ENCODE measurements around the gene ROBO4. TPM values are rescaled to one million over a fixed set of nuclear protein-coding genes. Genes with fewer than 3 reads are reported as not detected.

Gene ROBO4
- total and polyA plus RNA-seq, 2 experiments from 2014 or later, result not detected

DNA sequence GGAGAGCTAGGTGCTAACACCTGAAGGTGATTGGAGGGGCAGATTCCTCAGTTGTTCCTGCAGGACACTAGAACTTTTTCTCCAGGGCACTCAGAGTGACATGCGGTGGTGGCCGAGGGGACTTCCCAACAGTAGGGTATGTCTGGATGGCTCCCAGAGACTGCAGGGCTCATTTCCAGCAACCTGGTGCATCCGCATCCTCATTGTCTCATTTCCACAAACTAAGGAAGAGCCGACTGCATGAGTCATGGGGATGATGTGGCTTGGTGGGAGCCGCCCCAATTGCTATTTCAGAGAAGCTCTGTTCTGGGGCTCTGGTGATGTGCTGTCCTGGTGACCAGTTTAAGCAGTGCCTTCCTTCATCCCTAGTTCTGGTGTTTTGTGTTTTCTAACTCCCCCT, 2.8 kb upstream of the ROBO4 start:
- TF ChIP-seq EZH2phosphoT487 (IDR thresholded peaks at IDR 0.05; ENCODE audit: unreplicated experiment), result no peak
- no peak for TF ChIP-seq EZH2 (IDR thresholded peaks at IDR 0.05; ENCODE audit: low read depth, unreplicated experiment)
- TF ChIP-seq STAT1 (IDR thresholded peaks at IDR 0.05; ENCODE audit: unreplicated experiment), result no peak
- TF ChIP-seq NANOG (IDR thresholded peaks at IDR 0.05; ENCODE audit: borderline replicate concordance), result no peak
- TF ChIP-seq, protein P1, sequence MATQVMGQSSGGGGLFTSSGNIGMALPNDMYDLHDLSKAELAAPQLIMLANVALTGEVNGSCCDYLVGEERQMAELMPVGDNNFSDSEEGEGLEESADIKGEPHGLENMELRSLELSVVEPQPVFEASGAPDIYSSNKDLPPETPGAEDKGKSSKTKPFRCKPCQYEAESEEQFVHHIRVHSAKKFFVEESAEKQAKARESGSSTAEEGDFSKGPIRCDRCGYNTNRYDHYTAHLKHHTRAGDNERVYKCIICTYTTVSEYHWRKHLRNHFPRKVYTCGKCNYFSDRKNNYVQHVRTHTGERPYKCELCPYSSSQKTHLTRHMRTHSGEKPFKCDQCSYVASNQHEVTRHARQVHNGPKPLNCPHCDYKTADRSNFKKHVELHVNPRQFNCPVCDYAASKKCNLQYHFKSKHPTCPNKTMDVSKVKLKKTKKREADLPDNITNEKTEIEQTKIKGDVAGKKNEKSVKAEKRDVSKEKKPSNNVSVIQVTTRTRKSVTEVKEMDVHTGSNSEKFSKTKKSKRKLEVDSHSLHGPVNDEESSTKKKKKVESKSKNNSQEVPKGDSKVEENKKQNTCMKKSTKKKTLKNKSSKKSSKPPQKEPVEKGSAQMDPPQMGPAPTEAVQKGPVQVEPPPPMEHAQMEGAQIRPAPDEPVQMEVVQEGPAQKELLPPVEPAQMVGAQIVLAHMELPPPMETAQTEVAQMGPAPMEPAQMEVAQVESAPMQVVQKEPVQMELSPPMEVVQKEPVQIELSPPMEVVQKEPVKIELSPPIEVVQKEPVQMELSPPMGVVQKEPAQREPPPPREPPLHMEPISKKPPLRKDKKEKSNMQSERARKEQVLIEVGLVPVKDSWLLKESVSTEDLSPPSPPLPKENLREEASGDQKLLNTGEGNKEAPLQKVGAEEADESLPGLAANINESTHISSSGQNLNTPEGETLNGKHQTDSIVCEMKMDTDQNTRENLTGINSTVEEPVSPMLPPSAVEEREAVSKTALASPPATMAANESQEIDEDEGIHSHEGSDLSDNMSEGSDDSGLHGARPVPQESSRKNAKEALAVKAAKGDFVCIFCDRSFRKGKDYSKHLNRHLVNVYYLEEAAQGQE (IDR thresholded peaks at IDR 0.05; ENCODE audit: unreplicated experiment), result no peak
- TF ChIP-seq POLR2AphosphoS5 (IDR thresholded peaks at IDR 0.05; ENCODE audit: low read depth), result no peak
- TF ChIP-seq, protein P2, sequence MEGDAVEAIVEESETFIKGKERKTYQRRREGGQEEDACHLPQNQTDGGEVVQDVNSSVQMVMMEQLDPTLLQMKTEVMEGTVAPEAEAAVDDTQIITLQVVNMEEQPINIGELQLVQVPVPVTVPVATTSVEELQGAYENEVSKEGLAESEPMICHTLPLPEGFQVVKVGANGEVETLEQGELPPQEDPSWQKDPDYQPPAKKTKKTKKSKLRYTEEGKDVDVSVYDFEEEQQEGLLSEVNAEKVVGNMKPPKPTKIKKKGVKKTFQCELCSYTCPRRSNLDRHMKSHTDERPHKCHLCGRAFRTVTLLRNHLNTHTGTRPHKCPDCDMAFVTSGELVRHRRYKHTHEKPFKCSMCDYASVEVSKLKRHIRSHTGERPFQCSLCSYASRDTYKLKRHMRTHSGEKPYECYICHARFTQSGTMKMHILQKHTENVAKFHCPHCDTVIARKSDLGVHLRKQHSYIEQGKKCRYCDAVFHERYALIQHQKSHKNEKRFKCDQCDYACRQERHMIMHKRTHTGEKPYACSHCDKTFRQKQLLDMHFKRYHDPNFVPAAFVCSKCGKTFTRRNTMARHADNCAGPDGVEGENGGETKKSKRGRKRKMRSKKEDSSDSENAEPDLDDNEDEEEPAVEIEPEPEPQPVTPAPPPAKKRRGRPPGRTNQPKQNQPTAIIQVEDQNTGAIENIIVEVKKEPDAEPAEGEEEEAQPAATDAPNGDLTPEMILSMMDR (conservative IDR thresholded peaks at IDR 0.05; ENCODE audit: low read depth in 2 of 2), result no peak
- TF ChIP-seq, protein P3, sequence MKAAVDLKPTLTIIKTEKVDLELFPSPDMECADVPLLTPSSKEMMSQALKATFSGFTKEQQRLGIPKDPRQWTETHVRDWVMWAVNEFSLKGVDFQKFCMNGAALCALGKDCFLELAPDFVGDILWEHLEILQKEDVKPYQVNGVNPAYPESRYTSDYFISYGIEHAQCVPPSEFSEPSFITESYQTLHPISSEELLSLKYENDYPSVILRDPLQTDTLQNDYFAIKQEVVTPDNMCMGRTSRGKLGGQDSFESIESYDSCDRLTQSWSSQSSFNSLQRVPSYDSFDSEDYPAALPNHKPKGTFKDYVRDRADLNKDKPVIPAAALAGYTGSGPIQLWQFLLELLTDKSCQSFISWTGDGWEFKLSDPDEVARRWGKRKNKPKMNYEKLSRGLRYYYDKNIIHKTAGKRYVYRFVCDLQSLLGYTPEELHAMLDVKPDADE (IDR thresholded peaks at IDR 0.05), result no peak
- TF ChIP-seq JUNB (IDR thresholded peaks at IDR 0.05; ENCODE audit: unreplicated experiment), result no peak
- no peak for TF ChIP-seq ZNF331 (CRISPR knock-in tag; IDR thresholded peaks at IDR 0.05; ENCODE audit: low read depth)
- no peak for TF ChIP-seq ZNF114 (CRISPR knock-in tag; IDR thresholded peaks at IDR 0.05)
- TF ChIP-seq ZNF462 (CRISPR knock-in tag; IDR thresholded peaks at IDR 0.05), result no peak
- TF ChIP-seq CREB1 (CRISPR knock-in tag; IDR thresholded peaks at IDR 0.05; ENCODE audit: low read depth), result no peak
- Histone ChIP-seq H3K27me3 (ENCODE audit: insufficient read depth) (0 out of 2 replicates have a peak, but pooled peaks cover 5% of the 10 kb centered on the region), H3K27ac (ENCODE audit: low read depth) (no peak overlapping the region), H3K36me3 (ENCODE audit: insufficient read depth) (no peaks in the 10 kb centered on the region), H3F3A (replicated peaks; ENCODE audit: low read depth) (no peaks in the 10 kb centered on the region), H3K9me2 (ENCODE audit: insufficient read depth) (0 out of 2 replicates have a peak, but pooled peaks cover 4% of the 10 kb centered on the region), H3K79me2 (replicated peaks; ENCODE audit: insufficient read depth) (no peaks in the 10 kb centered on the region), H2AFZ (no peak overlapping the region), H3K4me1 (ENCODE audit: insufficient read depth) (peaks cover 4% of the 10 kb centered on the region; the same call in 1 of the 2 replicates), H3K4me2 (no peak overlapping the region), H4K20me1 (replicated peaks; ENCODE audit: insufficient read depth) (no peaks in the 10 kb centered on the region), H3K4me3 (no peak overlapping the region)
- Mint-ChIP-seq H3K27ac (no peak overlapping the region), H3K4me3 (no peak overlapping the region), H3K9me3 (peaks cover 3% of the 10 kb centered on the region; the same call in 1 of the 3 replicates), H3K4me1 (peaks cover 21% of the 10 kb centered on the region), H3K27me3 (ENCODE audit: insufficient read depth, low read depth, poor library complexity) (peaks cover 5% of the 10 kb centered on the region), H3K36me3 (ENCODE audit: low read depth) (no peaks in the 10 kb centered on the region)
- DNase-seq (ENCODE audit: low spot score) (no peak), ATAC-seq (no peak)
